Measurements from ENCODE around the gene GJB4.

DNA sequence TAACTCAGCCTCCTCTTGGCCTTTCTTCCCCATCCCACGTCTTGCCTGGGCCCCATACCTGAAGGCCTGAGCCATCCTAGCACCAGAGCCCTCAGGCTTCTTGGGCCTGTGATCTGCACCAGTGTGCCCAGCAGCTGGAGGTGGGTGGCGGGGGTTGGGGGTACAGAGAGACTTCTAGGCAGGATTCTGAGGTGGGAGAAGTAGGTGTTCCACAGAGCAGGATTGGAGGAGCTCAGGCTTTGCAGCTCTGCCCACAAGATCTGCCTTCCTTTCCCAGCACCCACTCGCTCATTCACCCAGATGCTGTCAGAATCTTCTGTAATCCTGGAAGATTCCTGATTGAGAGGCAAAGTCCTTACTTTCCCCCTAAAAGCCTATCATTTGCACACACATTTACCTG, 14.7 kb upstream of the GJB4 start:
- TF ChIP-seq, protein P1, sequence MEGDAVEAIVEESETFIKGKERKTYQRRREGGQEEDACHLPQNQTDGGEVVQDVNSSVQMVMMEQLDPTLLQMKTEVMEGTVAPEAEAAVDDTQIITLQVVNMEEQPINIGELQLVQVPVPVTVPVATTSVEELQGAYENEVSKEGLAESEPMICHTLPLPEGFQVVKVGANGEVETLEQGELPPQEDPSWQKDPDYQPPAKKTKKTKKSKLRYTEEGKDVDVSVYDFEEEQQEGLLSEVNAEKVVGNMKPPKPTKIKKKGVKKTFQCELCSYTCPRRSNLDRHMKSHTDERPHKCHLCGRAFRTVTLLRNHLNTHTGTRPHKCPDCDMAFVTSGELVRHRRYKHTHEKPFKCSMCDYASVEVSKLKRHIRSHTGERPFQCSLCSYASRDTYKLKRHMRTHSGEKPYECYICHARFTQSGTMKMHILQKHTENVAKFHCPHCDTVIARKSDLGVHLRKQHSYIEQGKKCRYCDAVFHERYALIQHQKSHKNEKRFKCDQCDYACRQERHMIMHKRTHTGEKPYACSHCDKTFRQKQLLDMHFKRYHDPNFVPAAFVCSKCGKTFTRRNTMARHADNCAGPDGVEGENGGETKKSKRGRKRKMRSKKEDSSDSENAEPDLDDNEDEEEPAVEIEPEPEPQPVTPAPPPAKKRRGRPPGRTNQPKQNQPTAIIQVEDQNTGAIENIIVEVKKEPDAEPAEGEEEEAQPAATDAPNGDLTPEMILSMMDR (IDR thresholded peaks at IDR 0.05; ENCODE audit: poor library complexity) = no peak
- TF ChIP-seq EZH2 (IDR thresholded peaks at IDR 0.05; ENCODE audit: borderline replicate concordance) = no peak

Data from hepatocyte (in vitro differentiated cells).